ENCODE measurements around the gene LYL1. TPM values are rescaled to one million over a fixed set of nuclear protein-coding genes. Genes with fewer than 3 reads are reported as not detected.

Gene LYL1
- total and polyA plus RNA-seq, 9 of the 15 experiments (the other 6 are each of a cell fraction or from before 2014, with no cell fraction given): 1.3 to 266 (median 34.0) TPM

DNA sequence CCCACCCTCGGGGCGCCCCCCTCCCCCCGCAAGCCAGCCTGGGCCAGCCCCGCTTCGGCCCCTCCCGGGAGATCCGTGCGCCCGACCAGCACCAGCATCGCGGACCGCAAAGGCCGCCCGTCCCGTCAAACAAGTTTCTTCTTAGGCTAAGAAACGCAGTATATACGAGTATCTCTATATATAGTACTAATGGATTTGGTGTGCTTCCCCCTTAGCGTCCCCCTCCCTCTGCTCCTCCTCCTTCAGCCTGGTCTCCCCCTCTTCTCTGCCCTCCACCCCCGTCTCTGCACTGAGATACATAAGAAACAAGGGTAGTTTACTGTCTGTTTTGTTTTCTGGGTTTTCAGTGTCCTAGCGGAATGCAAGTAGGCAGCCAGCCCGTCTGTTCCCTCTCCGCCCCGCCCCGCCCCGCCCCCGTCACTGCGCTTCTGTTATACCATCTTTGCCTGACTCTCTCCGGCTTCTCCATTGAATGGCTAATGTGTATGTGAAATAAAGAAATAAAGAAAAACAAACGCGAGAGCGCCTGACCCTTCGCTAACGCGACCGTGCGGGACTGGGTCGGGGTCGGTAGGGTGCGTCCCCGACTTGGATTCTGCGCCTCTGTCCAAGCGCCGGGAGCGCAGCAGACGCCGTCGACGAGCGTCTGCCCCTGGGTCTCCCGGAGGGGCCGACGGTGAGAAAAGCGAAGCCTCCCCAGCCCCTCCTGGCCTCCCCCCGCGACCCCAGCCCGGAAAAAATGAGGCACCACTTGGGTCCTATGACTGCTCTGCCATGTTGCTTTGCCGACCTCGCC, 4.2 kb downstream of the LYL1 start (continued):
- TF ChIP-seq TOE1 (IDR thresholded peaks at IDR 0.05; ENCODE audit: borderline replicate concordance): 0 out of 2 replicates have a peak, but pooled peaks have one; percentile 7
- TF ChIP-seq TOE1 (CRISPR knock-in tag; IDR thresholded peaks at IDR 0.05; ENCODE audit: borderline replicate concordance, low read depth): no peak
- no peak for TF ChIP-seq NR3C1 (CRISPR knock-in tag; IDR thresholded peaks at IDR 0.05)
- TF ChIP-seq, protein P1, sequence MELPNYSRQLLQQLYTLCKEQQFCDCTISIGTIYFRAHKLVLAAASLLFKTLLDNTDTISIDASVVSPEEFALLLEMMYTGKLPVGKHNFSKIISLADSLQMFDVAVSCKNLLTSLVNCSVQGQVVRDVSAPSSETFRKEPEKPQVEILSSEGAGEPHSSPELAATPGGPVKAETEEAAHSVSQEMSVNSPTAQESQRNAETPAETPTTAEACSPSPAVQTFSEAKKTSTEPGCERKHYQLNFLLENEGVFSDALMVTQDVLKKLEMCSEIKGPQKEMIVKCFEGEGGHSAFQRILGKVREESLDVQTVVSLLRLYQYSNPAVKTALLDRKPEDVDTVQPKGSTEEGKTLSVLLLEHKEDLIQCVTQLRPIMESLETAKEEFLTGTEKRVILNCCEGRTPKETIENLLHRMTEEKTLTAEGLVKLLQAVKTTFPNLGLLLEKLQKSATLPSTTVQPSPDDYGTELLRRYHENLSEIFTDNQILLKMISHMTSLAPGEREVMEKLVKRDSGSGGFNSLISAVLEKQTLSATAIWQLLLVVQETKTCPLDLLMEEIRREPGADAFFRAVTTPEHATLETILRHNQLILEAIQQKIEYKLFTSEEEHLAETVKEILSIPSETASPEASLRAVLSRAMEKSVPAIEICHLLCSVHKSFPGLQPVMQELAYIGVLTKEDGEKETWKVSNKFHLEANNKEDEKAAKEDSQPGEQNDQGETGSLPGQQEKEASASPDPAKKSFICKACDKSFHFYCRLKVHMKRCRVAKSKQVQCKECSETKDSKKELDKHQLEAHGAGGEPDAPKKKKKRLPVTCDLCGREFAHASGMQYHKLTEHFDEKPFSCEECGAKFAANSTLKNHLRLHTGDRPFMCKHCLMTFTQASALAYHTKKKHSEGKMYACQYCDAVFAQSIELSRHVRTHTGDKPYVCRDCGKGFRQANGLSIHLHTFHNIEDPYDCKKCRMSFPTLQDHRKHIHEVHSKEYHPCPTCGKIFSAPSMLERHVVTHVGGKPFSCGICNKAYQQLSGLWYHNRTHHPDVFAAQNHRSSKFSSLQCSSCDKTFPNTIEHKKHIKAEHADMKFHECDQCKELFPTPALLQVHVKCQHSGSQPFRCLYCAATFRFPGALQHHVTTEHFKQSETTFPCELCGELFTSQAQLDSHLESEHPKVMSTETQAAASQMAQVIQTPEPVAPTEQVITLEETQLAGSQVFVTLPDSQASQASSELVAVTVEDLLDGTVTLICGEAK (IDR thresholded peaks at IDR 0.05): 0 out of 2 replicates have a peak, but pooled peaks have one; percentile 32
- TF ChIP-seq, protein P1 (CRISPR knock-in tag; IDR thresholded peaks at IDR 0.05): no peak
- TF ChIP-seq GATAD2A (IDR thresholded peaks at IDR 0.05): no peak
- TF ChIP-seq, protein P2, sequence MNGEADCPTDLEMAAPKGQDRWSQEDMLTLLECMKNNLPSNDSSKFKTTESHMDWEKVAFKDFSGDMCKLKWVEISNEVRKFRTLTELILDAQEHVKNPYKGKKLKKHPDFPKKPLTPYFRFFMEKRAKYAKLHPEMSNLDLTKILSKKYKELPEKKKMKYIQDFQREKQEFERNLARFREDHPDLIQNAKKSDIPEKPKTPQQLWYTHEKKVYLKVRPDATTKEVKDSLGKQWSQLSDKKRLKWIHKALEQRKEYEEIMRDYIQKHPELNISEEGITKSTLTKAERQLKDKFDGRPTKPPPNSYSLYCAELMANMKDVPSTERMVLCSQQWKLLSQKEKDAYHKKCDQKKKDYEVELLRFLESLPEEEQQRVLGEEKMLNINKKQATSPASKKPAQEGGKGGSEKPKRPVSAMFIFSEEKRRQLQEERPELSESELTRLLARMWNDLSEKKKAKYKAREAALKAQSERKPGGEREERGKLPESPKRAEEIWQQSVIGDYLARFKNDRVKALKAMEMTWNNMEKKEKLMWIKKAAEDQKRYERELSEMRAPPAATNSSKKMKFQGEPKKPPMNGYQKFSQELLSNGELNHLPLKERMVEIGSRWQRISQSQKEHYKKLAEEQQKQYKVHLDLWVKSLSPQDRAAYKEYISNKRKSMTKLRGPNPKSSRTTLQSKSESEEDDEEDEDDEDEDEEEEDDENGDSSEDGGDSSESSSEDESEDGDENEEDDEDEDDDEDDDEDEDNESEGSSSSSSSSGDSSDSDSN (IDR thresholded peaks at IDR 0.05; ENCODE audit: borderline replicate concordance in 1 of 2, low read depth in 2 of 2, low read length in 2 of 2): 0 out of 4 replicates have a peak, but pooled peaks have one; percentile 20 to 65
- TF ChIP-seq PML (IDR thresholded peaks at IDR 0.05; ENCODE audit: low read length): peak; percentile 23
- TF ChIP-seq TBP (optimal IDR thresholded peaks at IDR 0.05; ENCODE audit: low read depth, low read length): peak; percentile 26
- TF ChIP-seq, protein P3, sequence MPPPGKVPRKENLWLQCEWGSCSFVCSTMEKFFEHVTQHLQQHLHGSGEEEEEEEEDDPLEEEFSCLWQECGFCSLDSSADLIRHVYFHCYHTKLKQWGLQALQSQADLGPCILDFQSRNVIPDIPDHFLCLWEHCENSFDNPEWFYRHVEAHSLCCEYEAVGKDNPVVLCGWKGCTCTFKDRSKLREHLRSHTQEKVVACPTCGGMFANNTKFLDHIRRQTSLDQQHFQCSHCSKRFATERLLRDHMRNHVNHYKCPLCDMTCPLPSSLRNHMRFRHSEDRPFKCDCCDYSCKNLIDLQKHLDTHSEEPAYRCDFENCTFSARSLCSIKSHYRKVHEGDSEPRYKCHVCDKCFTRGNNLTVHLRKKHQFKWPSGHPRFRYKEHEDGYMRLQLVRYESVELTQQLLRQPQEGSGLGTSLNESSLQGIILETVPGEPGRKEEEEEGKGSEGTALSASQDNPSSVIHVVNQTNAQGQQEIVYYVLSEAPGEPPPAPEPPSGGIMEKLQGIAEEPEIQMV (tag; conservative IDR thresholded peaks at IDR 0.05; ENCODE audit: low read depth): 0 out of 2 replicates have a peak, but pooled peaks have one; percentile 46
- peak; percentile 95 for TF ChIP-seq RHOXF2B (CRISPR knock-in tag; conservative IDR thresholded peaks at IDR 0.05)
- TF ChIP-seq TRIM24 (IDR thresholded peaks at IDR 0.05): 0 out of 4 replicates have a peak, but pooled peaks of 1 of the 2 experiments have one; percentile 67

Measured in K562 (cell line).